Small intestine (tissue), 7 donors: ENCODE measurements around the gene PNKD. TPM values are rescaled to one million over a fixed set of nuclear protein-coding genes. Genes with fewer than 3 reads are reported as not detected.
A peak's percentile ranks its signal among the peaks of the same experiment; 100 is the strongest.

Experiments used
- DNase-seq, 2 donors: peaks; one replicate each; pipeline versions ENCODE4 v3.0.0 to v3.0.0-alpha.2; 2013
- FAIRE-seq: peaks from 2 replicates; lab custom pipeline; 2012; peaks lifted over from hg19 to GRCh38; lab: Jason Lieb, UNC
- H3K27ac ChIP-seq, 3 donors: one replicate each; pipeline ENCODE4 v1.5.1; 2013; ENCODE audit warnings: low read length in 2 of 3, mild to moderate bottlenecking in 2 of 3, control low read depth in 1 of 3, inconsistent platforms in 1 of 3, low read depth in 1 of 3, moderate library complexity in 1 of 3
- H3K27me3 ChIP-seq, 3 donors: one replicate each; pipeline ENCODE4 v1.6.1; 2013; ENCODE audit warnings: low read length in 3 of 3, inconsistent platforms in 1 of 3; ENCODE audit not compliant: control insufficient read depth in 3 of 3, insufficient read depth in 3 of 3
- H3K36me3 ChIP-seq, 3 donors: one replicate each; pipeline ENCODE4 v1.6.1; 2013; ENCODE audit warnings: low read length in 3 of 3, inconsistent platforms in 1 of 3, low read depth in 1 of 3, mild to moderate bottlenecking in 1 of 3, moderate library complexity in 1 of 3; ENCODE audit not compliant: control insufficient read depth in 3 of 3, insufficient read depth in 2 of 3
- H3K4me1 ChIP-seq, 3 donors: one replicate each; pipeline ENCODE4 v1.6.1; 2013; ENCODE audit warnings: low read length in 2 of 3, inconsistent platforms in 1 of 3, low read depth in 1 of 3, mild to moderate bottlenecking in 1 of 3, moderate library complexity in 1 of 3; ENCODE audit not compliant: control insufficient read depth in 3 of 3, insufficient read depth in 2 of 3
- H3K4me3 ChIP-seq, 3 donors: one replicate each; pipeline ENCODE4 v1.5.1; 2013; ENCODE audit warnings: low read length in 3 of 3, control low read depth in 1 of 3, inconsistent platforms in 1 of 3, low read depth in 1 of 3, mild to moderate bottlenecking in 1 of 3, moderate library complexity in 1 of 3
- H3K9me3 ChIP-seq, 2 donors: one replicate each; pipeline ENCODE4 v1.6.1; 2013; ENCODE audit warnings: low read depth in 1 of 2, low read length in 1 of 2; ENCODE audit not compliant: control insufficient read depth in 2 of 2, insufficient read depth in 1 of 2
- WGBS, 3 donors: extraction: QIAGEN DNeasy Blood & Tissue Kit; methylation state at CpG; one replicate each; pipeline ENCODE4 v1.1.7; 2013; 5-methylcytosine and 5-hydroxymethylcytosine counted together
- polyA plus RNA-seq, 4 donors: library from polyadenylated mRNA; stranded (reverse) in 3 of 4; unstranded in 1 of 4; fragments of 200-250 nt in 3 of 4; fragments of 120-200 nt in 1 of 4; gene quantifications; one replicate each; pipeline versions ENCODE4 v1.2.1 to v1.2.3, GENCODE V29; 2013
- donor health status: healthy with polysubstance abuse.
- donor health status: control.
- donor health status: control.
- donor health status: Bipolar disorder and iron deficiency.
- donor health status: healthy.

PNKD gene
- polyA plus RNA-seq, 4 donors, result 88.4 to 137 (median 104) TPM

DNA sequence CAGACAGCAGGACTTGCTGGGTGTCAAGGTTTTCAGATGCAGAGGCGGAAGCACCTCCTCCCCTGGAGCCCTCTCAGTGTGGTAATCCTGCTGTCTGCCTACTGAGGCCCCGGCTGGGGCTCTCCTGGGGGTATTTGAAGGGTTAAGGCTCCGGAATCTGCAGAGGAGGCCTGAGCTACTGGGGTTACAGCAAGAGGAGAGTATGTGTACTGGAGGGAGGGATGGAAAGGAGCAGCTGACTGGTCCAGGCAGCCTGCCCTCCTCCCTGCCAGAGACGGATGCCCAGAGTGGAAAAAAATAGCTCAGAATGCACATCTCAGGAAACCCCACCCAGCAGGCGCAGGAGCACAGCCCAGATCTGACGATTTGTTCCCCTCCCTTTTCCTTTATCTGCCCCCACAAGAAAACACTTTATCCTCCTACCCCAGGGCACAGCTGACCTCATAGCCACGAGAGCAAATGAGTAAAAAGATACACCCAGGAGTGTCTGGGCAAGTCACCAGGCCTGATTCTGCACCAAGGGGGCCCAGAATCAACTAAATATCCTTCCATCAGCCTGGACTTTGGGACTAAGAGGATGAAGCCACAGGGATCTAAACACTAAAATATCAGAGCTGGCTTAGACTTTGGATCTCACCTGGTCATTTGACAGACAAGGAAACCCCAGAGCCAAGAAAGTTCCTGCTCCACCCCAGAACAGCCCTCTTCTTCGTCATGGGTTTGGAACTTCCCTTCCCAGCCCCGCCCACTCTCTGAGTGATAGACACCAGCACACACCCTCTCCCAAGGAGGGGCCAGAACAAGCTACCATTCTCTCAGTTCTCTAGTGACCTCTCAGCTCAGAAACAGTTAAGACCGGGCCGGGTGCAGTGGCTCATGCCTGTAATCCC is 16.5 kb downstream of the PNKD start:
- H3K27ac ChIP-seq, result peak overlapping the region; percentile 97 to 100 (median 99)
- peaks cover 0 to 54% (median 10%) of the 10 kb centered on the region in 3 donors for H3K36me3 ChIP-seq
- peaks cover 10 to 81% (median 29%) of the 10 kb centered on the region in 3 donors for H3K4me1 ChIP-seq
- 2 to 4% (median 3%) methylated on average over 11 of the region's 11 CpGs for WGBS, 3 donors
- no peaks in the 10 kb centered on the region for H3K9me3 ChIP-seq
- no peak for FAIRE-seq
- H3K4me3 ChIP-seq, result peak overlapping the region in 2 of 3 donors; percentile 37 to 44
- no peaks in the 10 kb centered on the region for H3K27me3 ChIP-seq
- DNase-seq, result peak; percentile 98 to 100

- FAIRE-seq (no peak), DNase-seq (peak; percentile 84 to 90)
- Histone ChIP-seq H3K27me3 (no peaks in the 10 kb centered on the region), H3K4me1 (peaks cover 8 to 80% (median 29%) of the 10 kb centered on the region in 3 donors), H3K27ac (peak overlapping the region; percentile 94 to 100 (median 97)), H3K9me3 (no peaks in the 10 kb centered on the region), H3K36me3 (peaks cover 0 to 25% (median 0%) of the 10 kb centered on the region in 3 donors), H3K4me3 (peak overlapping the region in 2 of 3 donors; percentile 83 to 93)
- 5 to 24% (median 16%) methylated on average over 6 of the region's 6 CpGs for WGBS, 3 donors
These were observed 19.5 kb downstream of the PNKD start for GRCh38 chr2:218289639-218290315.

- Histone ChIP-seq H3K4me3 (peak overlapping the region; percentile 12 to 93 (median 83)), H3K9me3 (no peaks in the 10 kb centered on the region), H3K4me1 (peaks cover 5 to 78% (median 26%) of the 10 kb centered on the region in 3 donors), H3K27me3 (no peaks in the 10 kb centered on the region), H3K36me3 (peaks cover 0 to 18% (median 0%) of the 10 kb centered on the region in 3 donors), H3K27ac (peak overlapping the region; percentile 94 to 100 (median 97))
- FAIRE-seq, result no peak
- peak; percentile 44 to 70 for DNase-seq
- 16 to 33% (median 16%) methylated on average over 12 of the region's 12 CpGs for WGBS, 3 donors
These were observed 20.3 kb downstream of the PNKD start for GRCh38 chr2:218290316-218291261.

- peak overlapping the region; percentile 94 to 100 (median 97) for H3K27ac ChIP-seq
- H3K4me1 ChIP-seq, result peaks cover 2 to 78% (median 22%) of the 10 kb centered on the region in 3 donors
- H3K9me3 ChIP-seq, result no peaks in the 10 kb centered on the region
- FAIRE-seq (no peak), DNase-seq (peak; percentile 62 to 67)
- H3K27me3 ChIP-seq, result no peaks in the 10 kb centered on the region
- H3K4me3 ChIP-seq, result peak overlapping the region; percentile 77 to 93 (median 83)
- 21 to 25% (median 22%) methylated on average over 12 of the region's 12 CpGs for WGBS, 3 donors
- peaks cover 0 to 9% (median 0%) of the 10 kb centered on the region in 3 donors for H3K36me3 ChIP-seq
These were observed 21.2 kb downstream of the PNKD start for GRCh38 chr2:218291318-218292047.

GRCh38 chr2:218292048-218293014 is 22.0 kb downstream of the PNKD start, which contains the start of gene TMBIM1:
Gene TMBIM1 (minus strand): TSS chr2:218292503. CDS start chr2:218282141, 10,362 bp downstream.
- no peaks in the 10 kb centered on the region for H3K27me3 ChIP-seq
- H3K27ac ChIP-seq, result peak within 1 kb of the TSS; percentile 94 to 100 (median 97)
- no peaks in the 10 kb centered on the region for H3K9me3 ChIP-seq
- peak; percentile 83 to 94 for DNase-seq
- peak within 1 kb of the TSS; percentile 77 to 93 (median 83) for H3K4me3 ChIP-seq
- peaks cover 0 to 8% (median 0%) of the 10 kb centered on the region in 3 donors for H3K36me3 ChIP-seq
- peaks cover 2 to 72% (median 22%) of the 10 kb centered on the region in 3 donors for H3K4me1 ChIP-seq
- 4 to 5% (median 4%) methylated on average over 49 to 63 of the region's 63 CpGs for WGBS, 3 donors
- FAIRE-seq, result no peak

GRCh38 chr2:218293715-218294429 is 23.6 kb downstream of the PNKD start:
- FAIRE-seq, result no peak
- Histone ChIP-seq H3K27ac (peak overlapping the region; percentile 84 to 95 (median 94)), H3K9me3 (no peaks in the 10 kb centered on the region), H3K4me3 (no peak overlapping the region), H3K4me1 (peaks cover 2 to 59% (median 17%) of the 10 kb centered on the region in 3 donors), H3K27me3 (no peaks in the 10 kb centered on the region), H3K36me3 (peaks cover 0 to 8% (median 0%) of the 10 kb centered on the region in 3 donors)
- DNase-seq, result peak in 1 of 2 donors; percentile 37
- WGBS, 3 donors, result 43 to 54% (median 48%) methylated on average over 5 of the region's 5 CpGs
